Motor neuron (in vitro differentiated cells): ENCODE measurements around the gene EYS. TPM values are rescaled to one million over a fixed set of nuclear protein-coding genes. Genes with fewer than 3 reads are reported as not detected.

Experiments used
- ATAC-seq, 8 experiments: fragments of 200-7000 bp; cut with Tn5 transposase; replicated peaks in 6 of 8; 2 replicates each; pipeline ENCODE4 v1.8.0; 2021; ENCODE audit warnings: mild to moderate bottlenecking in 8 of 8, moderate library complexity in 8 of 8
- H3K27ac ChIP-seq, 2 donors: fragments of 250-450 bp; sonication (Bioruptor Pico); 2 replicates each; pipeline ENCODE4 v1.9.0; 2021; ENCODE audit warnings: antibody characterized with exemption in 2 of 2, mild to moderate bottlenecking in 2 of 2, moderate library complexity in 1 of 2
- H3K4me1 ChIP-seq, 2 donors: fragments of 250-450 bp; sonication (Bioruptor Pico); replicated peaks in 1 of 2; 2 replicates each; pipeline ENCODE4 v1.6.1; 2021; ENCODE audit warnings: antibody characterized with exemption in 2 of 2, mild to moderate bottlenecking in 2 of 2, moderate library complexity in 1 of 2
- H3K4me3 ChIP-seq, 5 donors: fragments of 250-450 bp; sonication (Bioruptor Pico); 2 replicates each; pipeline ENCODE4 v1.9.0; 2021; ENCODE audit warnings: antibody characterized with exemption in 5 of 5, mild to moderate bottlenecking in 5 of 5, moderate library complexity in 4 of 5
- WGBS, 10 experiments: fragments of 450-650 bp; shearing (Covaris generic); methylation state at CpG; one replicate each; pipeline ENCODE4 v1.0.0; 2022; 5-methylcytosine and 5-hydroxymethylcytosine counted together
- in situ Hi-C, 9 experiments: fragments of 400-800 bp; cut with MboI; loops; one replicate each; pipeline ENCODE4 v1.15.0; 2021; ENCODE audit warnings: low sequenced_read_pairs in 9 of 9, low pct_unique_long_range_greater_than_20kb in 2 of 9; ENCODE audit not compliant: unreplicated experiment in 9 of 9
- total RNA-seq, 8 experiments: library from RNA; unstranded; fragments of 300-600 nt; gene quantifications; 2 replicates each; pipeline versions ENCODE4 v1.2.3 to v1.2.4, GENCODE V29; 2022

EYS gene
- total RNA-seq, 8 experiments from 2014 or later, result 0.71 to 3.7 (median 1.2) TPM

- WGBS, 10 experiments, result 0 to 93% (median 79%) methylated on average over 1 to 4 of the region's 4 CpGs; no CpG with 5 or more reads in 2 of the 10 experiments
- Histone ChIP-seq H3K27ac (no peak overlapping the region), H3K4me3 (no peak overlapping the region), H3K4me1 (peaks cover 0 to 10% of the 10 kb centered on the region in 2 donors)
- no peak for ATAC-seq
- in situ Hi-C loops, result no loop called here
Observed at GRCh38 chr6:64996301-64996700, 710.7 kb downstream of the EYS start.

- peaks cover 4 to 9% of the 10 kb centered on the region in 2 donors for H3K4me1 ChIP-seq
- no peak for ATAC-seq
- H3K4me3 ChIP-seq, result no peak overlapping the region
- no peak overlapping the region for H3K27ac ChIP-seq
- in situ Hi-C loops, result no loop called here
Observed at GRCh38 chr6:64990652-64991304, 716.2 kb downstream of the EYS start.

GRCh38 chr6:64988148-64988547 is 718.9 kb downstream of the EYS start:
- no peak overlapping the region for H3K27ac ChIP-seq
- peaks cover 12 to 22% of the 10 kb centered on the region in 2 donors for H3K4me1 ChIP-seq
- 0 to 100% (median 63%) methylated on average over 1 to 2 of the region's 2 CpGs for WGBS, 10 experiments
- in situ Hi-C loops, result no loop called here
- H3K4me3 ChIP-seq, result no peak overlapping the region
- peak in 2 of 8 experiments; percentile 13 to 46 for ATAC-seq

- 0 to 87% (median 55%) methylated on average over 1 to 4 of the region's 4 CpGs; no CpG with 5 or more reads in 2 of the 10 experiments for WGBS, 10 experiments
- Histone ChIP-seq H3K4me1 (peaks cover 12 to 22% of the 10 kb centered on the region in 2 donors), H3K27ac (peak overlapping the region in 1 of 2 donors; percentile 13), H3K4me3 (no peak overlapping the region)
- ATAC-seq, result peak in 5 of 8 experiments; percentile 50 to 98 (median 95)
- in situ Hi-C loops, result no loop called here
Observed at GRCh38 chr6:64987066-64987465, 720.0 kb downstream of the EYS start.

- Histone ChIP-seq H3K4me1 (peaks cover 12 to 22% of the 10 kb centered on the region in 2 donors), H3K4me3 (no peak overlapping the region), H3K27ac (no peak overlapping the region)
- 0 to 95% (median 72%) methylated on average over 2 to 4 of the region's 4 CpGs for WGBS, 10 experiments
- in situ Hi-C loops, result no loop called here
- ATAC-seq, result peak in 1 of 8 experiments; percentile 36
Observed at GRCh38 chr6:64985726-64986125, 721.3 kb downstream of the EYS start.

- Histone ChIP-seq H3K4me3 (no peak overlapping the region), H3K4me1 (peaks cover 12 to 22% of the 10 kb centered on the region in 2 donors), H3K27ac (no peak overlapping the region)
- WGBS, 10 experiments, result 0 to 100% (median 75%) methylated on average over 1 of the region's 1 CpG; no CpG with 5 or more reads in 2 of the 10 experiments
- in situ Hi-C loops, result no loop called here
- ATAC-seq, result peak in 4 of 8 experiments; percentile 30 to 62 (median 46)
Observed at GRCh38 chr6:64984948-64985347, 722.1 kb downstream of the EYS start.

GRCh38 chr6:64983089-64983488 is 723.9 kb downstream of the EYS start:
- peak in 4 of 8 experiments; percentile 44 to 77 (median 56) for ATAC-seq
- in situ Hi-C loops, result no loop called here
- H3K27ac ChIP-seq, result no peak overlapping the region
- peaks cover 12 to 22% of the 10 kb centered on the region in 2 donors for H3K4me1 ChIP-seq
- 8 to 100% (median 79%) methylated on average over 1 to 4 of the region's 4 CpGs for WGBS, 10 experiments
- no peak overlapping the region for H3K4me3 ChIP-seq

- in situ Hi-C loops, result no loop called here
- Histone ChIP-seq H3K4me3 (no peak overlapping the region), H3K4me1 (no peaks in the 10 kb centered on the region), H3K27ac (no peak overlapping the region)
- ATAC-seq, result no peak
- WGBS, 10 experiments, result 0 to 100% (median 88%) methylated on average over 1 to 2 of the region's 2 CpGs; no CpG with 5 or more reads in 3 of the 10 experiments
Observed at GRCh38 chr6:64973142-64973541, 733.9 kb downstream of the EYS start.

GRCh38 chr6:64969139-64969538 is 737.9 kb downstream of the EYS start:
- no peak overlapping the region for H3K4me3 ChIP-seq
- no peak for ATAC-seq
- 0 to 100% (median 83%) methylated on average over 1 of the region's 1 CpG; no CpG with 5 or more reads in 2 of the 10 experiments for WGBS, 10 experiments
- no peaks in the 10 kb centered on the region for H3K4me1 ChIP-seq
- H3K27ac ChIP-seq, result no peak overlapping the region
- in situ Hi-C loops, result no loop called here

GRCh38 chr6:64955435-64955848 is 751.6 kb downstream of the EYS start:
- H3K27ac ChIP-seq, result no peak overlapping the region
- 14 to 100% (median 72%) methylated on average over 1 to 7 of the region's 7 CpGs; no CpG with 5 or more reads in 1 of the 10 experiments for WGBS, 10 experiments
- no peak overlapping the region for H3K4me3 ChIP-seq
- no peaks in the 10 kb centered on the region for H3K4me1 ChIP-seq
- ATAC-seq, result peak in 1 of 8 experiments; percentile 49
- in situ Hi-C loops, result no loop called here

GRCh38 chr6:64949257-64949656 is 757.8 kb downstream of the EYS start:
- 0 to 65% (median 57%) methylated on average over 1 to 2 of the region's 2 CpGs; no CpG with 5 or more reads in 1 of the 10 experiments for WGBS, 10 experiments
- Histone ChIP-seq H3K4me1 (no peaks in the 10 kb centered on the region), H3K27ac (no peak overlapping the region), H3K4me3 (no peak overlapping the region)
- no peak for ATAC-seq
- in situ Hi-C loops, result no loop called here

GRCh38 chr6:64948261-64948660 is 758.8 kb downstream of the EYS start:
- ATAC-seq, result no peak
- in situ Hi-C loops, result no loop called here
- H3K27ac ChIP-seq, result no peak overlapping the region
- no peaks in the 10 kb centered on the region for H3K4me1 ChIP-seq
- no peak overlapping the region for H3K4me3 ChIP-seq

- Histone ChIP-seq H3K4me1 (no peaks in the 10 kb centered on the region), H3K27ac (no peak overlapping the region), H3K4me3 (no peak overlapping the region)
- 25 to 100% (median 81%) methylated on average over 1 to 2 of the region's 2 CpGs for WGBS, 10 experiments
- in situ Hi-C loops, result no loop called here
- no peak for ATAC-seq
Observed at GRCh38 chr6:64945450-64945849, 761.6 kb downstream of the EYS start.

GRCh38 chr6:64932486-64932885 is 774.5 kb downstream of the EYS start:
- no peak for ATAC-seq
- Histone ChIP-seq H3K27ac (no peak overlapping the region), H3K4me1 (no peaks in the 10 kb centered on the region), H3K4me3 (no peak overlapping the region)
- in situ Hi-C loops, result no loop called here
- 0 to 86% (median 25%) methylated on average over 1 of the region's 1 CpG; no CpG with 5 or more reads in 4 of the 10 experiments for WGBS, 10 experiments
